Colonic mucosa (tissue), 4 donors: ENCODE results near the gene PRKCE. TPM values are rescaled to one million over a fixed set of nuclear protein-coding genes. Genes with fewer than 3 reads are reported as not detected.

ENCODE experiments used
- DNase-seq: peaks from one replicate; pipeline ENCODE4 v3.0.0-alpha.2; 2020
- H3K27ac ChIP-seq: fragments of 200-600 bp; one replicate; pipeline ENCODE4 v1.8.0; 2021
- H3K27me3 ChIP-seq: fragments of 200-600 bp; one replicate; pipeline ENCODE4 v1.8.0; 2021
- H3K36me3 ChIP-seq: fragments of 200-600 bp; one replicate; pipeline ENCODE4 v1.8.0; 2021
- H3K4me1 ChIP-seq: fragments of 200-600 bp; one replicate; pipeline ENCODE4 v1.8.0; 2021; ENCODE audit warnings: mild to moderate bottlenecking
- H3K4me3 ChIP-seq: fragments of 200-600 bp; one replicate; pipeline ENCODE4 v1.8.0; 2021
- H3K9ac ChIP-seq, 2 donors: one replicate each; pipeline ENCODE4 v1.7.0; 2013; ENCODE audit warnings: control low read depth in 2 of 2, low read depth in 2 of 2, low read length in 2 of 2
- H3K9me3 ChIP-seq: fragments of 200-600 bp; one replicate; pipeline ENCODE4 v1.8.0; 2021
- intact Hi-C: fragments of 100-400 bp; cut with DNase I; formaldehyde crosslinking; loops from one replicate; pipeline ENCODE4 v1.14.1; 2022
- total RNA-seq, 2 donors: library from RNA; stranded (reverse); fragmentation: NEBNext Ultra II Directional in 1 of 2; extraction: Animal tissue kit (Norgen Biotek cat#: 25700) in 1 of 2; gene quantifications; one replicate each; pipeline ENCODE4 v1.2.1, GENCODE V29; 2021
- TF ChIP-seq, protein P1 (sequence below): fragments of 200-600 bp; IDR thresholded peaks from one replicate; pipeline ENCODE4 v1.8.0; 2022; ENCODE audit warnings: antibody characterized with exemption, mild to moderate bottlenecking
- donor health status: healthy.
- donor health status: DM: no; HTN: no; CAD: no.
- donor health status: DM: no; HTN: no; CAD: no.

PRKCE gene
- total RNA-seq, 2 donors from 2014 or later = 17.5 to 25.8 TPM

DNA sequence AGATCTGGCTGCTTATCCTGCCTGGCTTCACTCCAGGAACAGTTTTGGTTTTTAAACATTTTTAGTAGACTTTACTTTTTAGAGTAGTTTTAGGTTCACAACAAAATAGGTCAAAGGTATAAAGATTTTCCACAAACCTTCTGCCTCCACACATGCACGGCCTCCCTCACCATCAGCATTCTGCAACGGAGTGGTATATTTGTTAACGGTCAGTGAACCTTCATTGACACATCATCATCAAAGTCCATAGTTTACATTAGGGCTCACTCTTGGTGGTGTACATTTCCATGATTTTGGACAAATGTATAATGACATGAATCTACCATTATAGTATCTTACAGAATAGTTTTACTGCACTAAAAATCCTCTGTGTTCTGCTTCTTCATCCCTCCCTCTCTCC is 342.6 kb downstream of the PRKCE start:
- intact Hi-C loops = no loop called here
- DNase-seq = no peak
- Histone ChIP-seq H3K27ac (no peak overlapping the region), H3K36me3 (no peaks in the 10 kb centered on the region), H3K9ac (no peak overlapping the region), H3K4me1 (peaks cover 10% of the 10 kb centered on the region), H3K9me3 (no peaks in the 10 kb centered on the region), H3K4me3 (no peak overlapping the region), H3K27me3 (no peaks in the 10 kb centered on the region)
- TF ChIP-seq, protein P1, sequence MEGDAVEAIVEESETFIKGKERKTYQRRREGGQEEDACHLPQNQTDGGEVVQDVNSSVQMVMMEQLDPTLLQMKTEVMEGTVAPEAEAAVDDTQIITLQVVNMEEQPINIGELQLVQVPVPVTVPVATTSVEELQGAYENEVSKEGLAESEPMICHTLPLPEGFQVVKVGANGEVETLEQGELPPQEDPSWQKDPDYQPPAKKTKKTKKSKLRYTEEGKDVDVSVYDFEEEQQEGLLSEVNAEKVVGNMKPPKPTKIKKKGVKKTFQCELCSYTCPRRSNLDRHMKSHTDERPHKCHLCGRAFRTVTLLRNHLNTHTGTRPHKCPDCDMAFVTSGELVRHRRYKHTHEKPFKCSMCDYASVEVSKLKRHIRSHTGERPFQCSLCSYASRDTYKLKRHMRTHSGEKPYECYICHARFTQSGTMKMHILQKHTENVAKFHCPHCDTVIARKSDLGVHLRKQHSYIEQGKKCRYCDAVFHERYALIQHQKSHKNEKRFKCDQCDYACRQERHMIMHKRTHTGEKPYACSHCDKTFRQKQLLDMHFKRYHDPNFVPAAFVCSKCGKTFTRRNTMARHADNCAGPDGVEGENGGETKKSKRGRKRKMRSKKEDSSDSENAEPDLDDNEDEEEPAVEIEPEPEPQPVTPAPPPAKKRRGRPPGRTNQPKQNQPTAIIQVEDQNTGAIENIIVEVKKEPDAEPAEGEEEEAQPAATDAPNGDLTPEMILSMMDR = no peak

DNA sequence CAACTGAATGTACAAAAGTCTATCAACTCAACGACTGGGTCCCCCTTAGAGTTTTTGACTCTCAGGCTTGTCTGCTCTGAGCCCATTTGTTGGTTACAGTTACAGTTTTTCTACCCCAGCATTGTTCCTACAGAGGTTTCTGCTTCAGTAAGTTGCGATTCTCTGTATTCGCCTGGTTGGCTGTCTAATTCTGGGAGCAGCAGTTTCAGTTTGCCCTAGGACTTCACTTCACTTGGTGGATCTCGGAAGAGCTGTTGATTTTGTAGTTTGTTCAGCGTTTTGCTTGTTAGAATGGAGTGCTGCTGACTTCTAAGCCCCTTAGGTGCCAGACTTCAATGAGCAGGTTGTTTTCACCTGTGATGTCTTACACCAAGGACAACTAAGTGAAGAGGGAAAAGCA is 349.2 kb downstream of the PRKCE start:
- H3K4me1 ChIP-seq = no peaks in the 10 kb centered on the region
- H3K9ac ChIP-seq = no peak overlapping the region
- H3K27me3 ChIP-seq = no peaks in the 10 kb centered on the region
- no peaks in the 10 kb centered on the region for H3K36me3 ChIP-seq
- H3K9me3 ChIP-seq = no peaks in the 10 kb centered on the region
- intact Hi-C loops = no loop called here
- no peak overlapping the region for H3K27ac ChIP-seq
- DNase-seq = no peak
- no peak overlapping the region for H3K4me3 ChIP-seq
- TF ChIP-seq, protein P1 = no peak

- H3K9me3 ChIP-seq = no peaks in the 10 kb centered on the region
- no peaks in the 10 kb centered on the region for H3K27me3 ChIP-seq
- peak overlapping the region; percentile 11 for H3K27ac ChIP-seq
- TF ChIP-seq, protein P1 = no peak
- H3K9ac ChIP-seq = no peak overlapping the region
- H3K4me3 ChIP-seq = no peak overlapping the region
- no peak for DNase-seq
- H3K4me1 ChIP-seq = no peaks in the 10 kb centered on the region
- intact Hi-C loops = no loop called here
- no peaks in the 10 kb centered on the region for H3K36me3 ChIP-seq
Observed at GRCh38 chr2:46001290-46001689, 349.8 kb downstream of the PRKCE start.

DNA sequence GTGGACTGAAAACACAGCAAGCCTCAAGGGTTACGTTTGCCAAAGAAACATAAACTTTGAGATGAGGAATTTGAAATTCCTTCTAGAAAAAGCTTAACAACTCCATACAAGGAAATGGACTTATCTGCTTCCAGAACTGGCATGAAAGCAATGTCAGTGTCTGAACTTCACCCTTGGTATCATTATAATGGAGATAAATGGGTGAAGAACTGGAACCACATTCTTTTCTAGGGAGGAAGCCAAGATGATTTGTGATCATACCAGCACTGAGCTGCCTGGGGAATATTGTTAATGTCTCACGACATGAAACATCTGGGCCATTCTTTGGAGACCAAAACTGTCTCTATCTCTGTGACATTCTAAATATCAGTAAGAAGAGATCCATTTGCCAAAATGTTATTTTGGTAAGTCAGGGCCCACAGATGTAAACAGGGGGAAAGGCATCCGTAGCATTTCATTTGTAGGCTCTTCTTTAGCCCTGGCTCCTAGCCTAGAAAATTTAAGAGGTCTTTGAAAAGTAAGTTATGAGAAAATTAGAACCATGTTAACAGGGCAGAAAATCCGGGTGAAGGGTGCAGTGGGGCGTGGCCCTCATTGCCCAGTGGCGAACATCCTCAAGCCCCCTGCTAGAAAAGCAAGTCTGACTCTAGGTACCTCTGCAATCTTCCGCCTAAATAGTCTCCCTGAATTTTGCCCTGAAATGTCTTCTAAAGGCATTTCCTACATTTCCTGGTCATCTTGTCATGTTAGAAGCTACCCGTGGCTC is 350.4 kb downstream of the PRKCE start:
- Histone ChIP-seq H3K9ac (no peak overlapping the region), H3K4me3 (no peak overlapping the region), H3K36me3 (no peaks in the 10 kb centered on the region), H3K4me1 (no peaks in the 10 kb centered on the region), H3K9me3 (no peaks in the 10 kb centered on the region), H3K27me3 (no peaks in the 10 kb centered on the region), H3K27ac (peak overlapping the region; percentile 11)
- DNase-seq = no peak
- TF ChIP-seq, protein P1 = no peak
- intact Hi-C loops = no loop called here

GRCh38 chr2:46002507-46002883 is 351.0 kb downstream of the PRKCE start:
- DNase-seq = no peak
- TF ChIP-seq, protein P1 = no peak
- intact Hi-C loops = no loop called here
- H3K27me3 ChIP-seq = no peaks in the 10 kb centered on the region
- H3K27ac ChIP-seq = peak overlapping the region; percentile 11
- no peaks in the 10 kb centered on the region for H3K9me3 ChIP-seq
- no peak overlapping the region for H3K4me3 ChIP-seq
- no peak overlapping the region for H3K9ac ChIP-seq
- H3K4me1 ChIP-seq = no peaks in the 10 kb centered on the region
- no peaks in the 10 kb centered on the region for H3K36me3 ChIP-seq
